Suppressor macrophage (primary cell): ENCODE measurements around the gene CST6.

ENCODE experiments used
- DNase-seq, 4 experiments: peaks; one replicate each; pipeline ENCODE4 v3.0.0-alpha.2; 2020 to 2022

CST6 gene

GRCh38 chr11:66048547-66049323 is 36.9 kb downstream of the CST6 start, which contains the start of gene GAL3ST3:
TSS of gene GAL3ST3 (minus strand) at chr11:66049161. CDS start at chr11:66045415, 3,746 bp downstream.
- DNase-seq: no peak

GRCh38 chr11:66050581-66051231 is 38.9 kb downstream of the CST6 start:
- DNase-seq: no peak

GRCh38 chr11:66051371-66051765 is 39.6 kb downstream of the CST6 start:
- DNase-seq: no peak

GRCh38 chr11:66051766-66052663 is 40.2 kb downstream of the CST6 start, which contains the start of gene SF3B2:
TSS of gene SF3B2 (plus strand) at chr11:66052364. CDS start at chr11:66052385, 21 bp downstream.
- peak; percentile 98 to 99 (median 99) for DNase-seq

GRCh38 chr11:66052664-66052982 is 40.8 kb downstream of the CST6 start:
- no peak for DNase-seq

- no peak for DNase-seq
Observed at GRCh38 chr11:66055021-66055420, 43.2 kb downstream of the CST6 start.

GRCh38 chr11:66056501-66056900 is 44.7 kb downstream of the CST6 start:
- DNase-seq: no peak

- DNase-seq: no peak
Observed at GRCh38 chr11:66059966-66060680, 48.3 kb downstream of the CST6 start.

- no peak for DNase-seq
Observed at GRCh38 chr11:66061268-66061667, 49.5 kb downstream of the CST6 start.

- no peak for DNase-seq
Observed at GRCh38 chr11:66062408-66062807, 50.6 kb downstream of the CST6 start.
